Glutamatergic neuron (in vitro differentiated cells): ENCODE results near the gene PCGF1. TPM values are rescaled to one million over a fixed set of nuclear protein-coding genes. Genes with fewer than 3 reads are reported as not detected.

ENCODE experiments used
- DNase-seq: peaks from one replicate; pipeline ENCODE4 v3.0.0; 2022
- H3K27ac Mint-ChIP-seq: one replicate; pipeline ENCODE4 v1.8.0; 2020; ENCODE audit warnings: mild to moderate bottlenecking, mixed read lengths, inconsistent platforms; ENCODE audit not compliant: unreplicated experiment
- H3K27me3 Mint-ChIP-seq: one replicate; pipeline ENCODE4 v1.8.0; 2020; ENCODE audit warnings: mild to moderate bottlenecking, moderate library complexity, mixed read lengths, inconsistent platforms; ENCODE audit not compliant: unreplicated experiment
- H3K36me3 Mint-ChIP-seq: one replicate; pipeline ENCODE4 v1.8.0; 2020; ENCODE audit warnings: mild to moderate bottlenecking, mixed read lengths, inconsistent platforms; ENCODE audit not compliant: unreplicated experiment
- H3K4me1 Mint-ChIP-seq: one replicate; pipeline ENCODE4 v1.8.0; 2020; ENCODE audit warnings: mild to moderate bottlenecking, low read depth, mixed read lengths, inconsistent platforms; ENCODE audit not compliant: unreplicated experiment
- H3K4me3 Mint-ChIP-seq: one replicate; pipeline ENCODE4 v1.8.0; 2020; ENCODE audit warnings: mild to moderate bottlenecking, mixed read lengths, inconsistent platforms; ENCODE audit not compliant: unreplicated experiment
- H3K9me3 Mint-ChIP-seq: one replicate; pipeline ENCODE4 v1.8.0; 2020; ENCODE audit warnings: mild to moderate bottlenecking, moderate library complexity, mixed read lengths, inconsistent platforms; ENCODE audit not compliant: unreplicated experiment
- CTCF ChIP-seq: fragments of 200-600 bp; sonication (generic); IDR thresholded peaks from one replicate; pipeline ENCODE4 v1.5.0; 2021; ENCODE audit not compliant: partially characterized antibody, unreplicated experiment
- total RNA-seq: library from RNA; stranded (reverse); fragmentation: NEBNext Ultra II Directional; extraction: Animal tissue kit (Norgen Biotek cat#: 25700); gene quantifications from one replicate; pipeline ENCODE4 v1.2.1, GENCODE V29; 2021; ENCODE audit not compliant: unreplicated experiment

PCGF1 gene
- total RNA-seq, 1 donor from 2014 or later: 32.3 TPM

- Mint-ChIP-seq H3K4me3 (peak overlapping the region; percentile 86), H3K27ac (no peak overlapping the region), H3K9me3 (peaks cover 9% of the 10 kb centered on the region), H3K36me3 (peaks cover 8% of the 10 kb centered on the region), H3K27me3 (peaks cover 24% of the 10 kb centered on the region), H3K4me1 (peaks cover 15% of the 10 kb centered on the region)
- TF ChIP-seq CTCF: no peak
- peak; percentile 32 for DNase-seq
Measured at GRCh38 chr2:74497777-74498499, 9.6 kb downstream of the PCGF1 start.

GRCh38 chr2:74496997-74497776 is 10.3 kb downstream of the PCGF1 start:
- peak overlapping the region; percentile 86 for H3K4me3 Mint-ChIP-seq

GRCh38 chr2:74495440-74495839 is 12.1 kb downstream of the PCGF1 start:
- no peak overlapping the region for H3K27ac Mint-ChIP-seq
- no peak for DNase-seq
- H3K4me1 Mint-ChIP-seq: peaks cover 6% of the 10 kb centered on the region
- peaks cover 8% of the 10 kb centered on the region for H3K36me3 Mint-ChIP-seq
- H3K9me3 Mint-ChIP-seq: peaks cover 2% of the 10 kb centered on the region
- no peak overlapping the region for H3K4me3 Mint-ChIP-seq
- H3K27me3 Mint-ChIP-seq: peaks cover 14% of the 10 kb centered on the region
- no peak for TF ChIP-seq CTCF

More at GRCh38 chr2:74496997-74497776, 10.3 kb downstream of the PCGF1 start:
- Mint-ChIP-seq H3K9me3 (peaks cover 5% of the 10 kb centered on the region), H3K27me3 (peaks cover 21% of the 10 kb centered on the region), H3K36me3 (peaks cover 8% of the 10 kb centered on the region), H3K27ac (no peak overlapping the region), H3K4me1 (peaks cover 15% of the 10 kb centered on the region)
- no peak for DNase-seq
- no peak for TF ChIP-seq CTCF

GRCh38 chr2:74493546-74493945 is 13.9 kb downstream of the PCGF1 start:
- H3K27ac Mint-ChIP-seq: no peak overlapping the region
- peaks cover 4% of the 10 kb centered on the region for H3K4me1 Mint-ChIP-seq
- no peak for TF ChIP-seq CTCF
- H3K9me3 Mint-ChIP-seq: peaks cover 2% of the 10 kb centered on the region
- no peak for DNase-seq
- H3K27me3 Mint-ChIP-seq: peaks cover 9% of the 10 kb centered on the region
- H3K4me3 Mint-ChIP-seq: no peak overlapping the region
- H3K36me3 Mint-ChIP-seq: peaks cover 8% of the 10 kb centered on the region
